ENCODE data around the gene PDLIM1. TPM values are rescaled to one million over a fixed set of nuclear protein-coding genes. Genes with fewer than 3 reads are reported as not detected.

Gene PDLIM1
- total RNA-seq, 1 experiment from 2014 or later: 183 TPM

GRCh38 chr10:95287281-95287680, 3.5 kb downstream of the PDLIM1 start:
- ATAC-seq: no peak
- Histone ChIP-seq H3K4me3 (ENCODE audit: low read depth in 2 of 2, low read length in 2 of 2) (no peak overlapping the region), H3K27ac (ENCODE audit: low read length) (peak overlapping the region; percentile 8; the same call in 1 of the 2 replicates), H3K4me1 (ENCODE audit: control insufficient read depth, insufficient read depth, low read length) (peaks cover 44% of the 10 kb centered on the region), H3K36me3 (ENCODE audit: control insufficient read depth, insufficient read depth, low read length) (no peaks in the 10 kb centered on the region), H3K9me3 (ENCODE audit: control insufficient read depth, insufficient read depth, low read depth, low read length) (no peaks in the 10 kb centered on the region), H3K27me3 (ENCODE audit: control insufficient read depth, insufficient read depth, low read length) (no peaks in the 10 kb centered on the region)
- ChIA-PET POLR2A (no interaction called here), CTCF (no interaction called here)
- no peak for TF ChIP-seq POLR2AphosphoS5 (IDR thresholded peaks at IDR 0.05; ENCODE audit: low read depth, low read length)
- no peak for TF ChIP-seq TCF7L2 (IDR thresholded peaks at IDR 0.05; ENCODE audit: low read depth, low read length)
- no peak for TF ChIP-seq SIN3A (IDR thresholded peaks at IDR 0.05; ENCODE audit: borderline replicate concordance, insufficient read depth, low read depth, low read length)
- no peak for TF ChIP-seq CTCF (IDR thresholded peaks at IDR 0.05)
- no peak for TF ChIP-seq REST (IDR thresholded peaks at IDR 0.05; ENCODE audit: insufficient read depth in 1 of 2, low read depth in 2 of 2, low read length in 1 of 2)
- intact Hi-C loops (cut with micrococcal nuclease; ENCODE audit: unreplicated experiment) (loop anchor here (5.0 kb wide), 1 partner anchor 75 kb away; no protein-coding TSS in a partner anchor), in situ Hi-C loops (cut with HindIII; ENCODE audit: low pct_unique_long_range_greater_than_20kb, low sequenced_read_pairs) (no loop called here)
- DNase-seq (ENCODE audit: low read depth, low spot score): no peak
- no TSS peak for BruUV-seq (replicated peaks)

- TF ChIP-seq CTCF (IDR thresholded peaks at IDR 0.05): no peak
- TF ChIP-seq POLR2AphosphoS5 (IDR thresholded peaks at IDR 0.05; ENCODE audit: low read depth, low read length): no peak
- no peak for TF ChIP-seq REST (IDR thresholded peaks at IDR 0.05; ENCODE audit: insufficient read depth in 1 of 2, low read depth in 2 of 2, low read length in 1 of 2)
- TF ChIP-seq SIN3A (IDR thresholded peaks at IDR 0.05; ENCODE audit: borderline replicate concordance, insufficient read depth, low read depth, low read length): no peak
- no peak for TF ChIP-seq TCF7L2 (IDR thresholded peaks at IDR 0.05; ENCODE audit: low read depth, low read length)
- no peaks in the 10 kb centered on the region for H3K27me3 ChIP-seq (ENCODE audit: control insufficient read depth, insufficient read depth, low read length)
- ChIA-PET POLR2A (interaction anchor here (0.5 to 0.6 kb wide), 2 partner anchors 10 to 22 kb away, joined by 8 to 14 read pairs; no protein-coding TSS in a partner anchor), CTCF (no interaction called here)
- ATAC-seq (no peak), DNase-seq (ENCODE audit: low read depth, low spot score) (no peak)
- no TSS peak for BruUV-seq (replicated peaks)
- no peaks in the 10 kb centered on the region for H3K9me3 ChIP-seq (ENCODE audit: control insufficient read depth, insufficient read depth, low read depth, low read length)
- H3K4me3 ChIP-seq (ENCODE audit: low read depth in 2 of 2, low read length in 2 of 2): no peak overlapping the region
- peaks cover 47% of the 10 kb centered on the region for H3K4me1 ChIP-seq (ENCODE audit: control insufficient read depth, insufficient read depth, low read length)
- in situ Hi-C loops (cut with HindIII; ENCODE audit: low pct_unique_long_range_greater_than_20kb, low sequenced_read_pairs) (no loop called here), intact Hi-C loops (cut with micrococcal nuclease; ENCODE audit: unreplicated experiment) (loop anchor here (5.0 kb wide), 1 partner anchor 76 kb away; no protein-coding TSS in a partner anchor)
- no peaks in the 10 kb centered on the region for H3K36me3 ChIP-seq (ENCODE audit: control insufficient read depth, insufficient read depth, low read length)
- H3K27ac ChIP-seq (ENCODE audit: low read length): peak overlapping the region; percentile 12; the same call in 1 of the 2 replicates
These were observed 4.1 kb downstream of the PDLIM1 start for GRCh38 chr10:95286707-95287106.

Data from Panc1 (cell line).